GM10266 (cell line): ENCODE results near the gene SMIM38.
A peak's percentile ranks its signal among the peaks of the same experiment; 100 is the strongest.

Source experiments
- DNase-seq: peaks from one replicate; pipeline ENCODE4 v3.0.0; 2012; ENCODE audit errors: extremely low spot score
- TF ChIP-seq, protein P1 (sequence below): IDR thresholded peaks from 2 replicates; pipeline ENCODE4 v1.5.1; 2012; ENCODE audit warnings: mild to moderate bottlenecking, low read depth; ENCODE audit not compliant: control insufficient read depth, insufficient read depth; ENCODE audit errors: missing control alignments

Gene SMIM38

GRCh38 chr11:69116671-69117070, 39.1 kb upstream of the SMIM38 start:
- no peak for DNase-seq
- TF ChIP-seq, protein P1, sequence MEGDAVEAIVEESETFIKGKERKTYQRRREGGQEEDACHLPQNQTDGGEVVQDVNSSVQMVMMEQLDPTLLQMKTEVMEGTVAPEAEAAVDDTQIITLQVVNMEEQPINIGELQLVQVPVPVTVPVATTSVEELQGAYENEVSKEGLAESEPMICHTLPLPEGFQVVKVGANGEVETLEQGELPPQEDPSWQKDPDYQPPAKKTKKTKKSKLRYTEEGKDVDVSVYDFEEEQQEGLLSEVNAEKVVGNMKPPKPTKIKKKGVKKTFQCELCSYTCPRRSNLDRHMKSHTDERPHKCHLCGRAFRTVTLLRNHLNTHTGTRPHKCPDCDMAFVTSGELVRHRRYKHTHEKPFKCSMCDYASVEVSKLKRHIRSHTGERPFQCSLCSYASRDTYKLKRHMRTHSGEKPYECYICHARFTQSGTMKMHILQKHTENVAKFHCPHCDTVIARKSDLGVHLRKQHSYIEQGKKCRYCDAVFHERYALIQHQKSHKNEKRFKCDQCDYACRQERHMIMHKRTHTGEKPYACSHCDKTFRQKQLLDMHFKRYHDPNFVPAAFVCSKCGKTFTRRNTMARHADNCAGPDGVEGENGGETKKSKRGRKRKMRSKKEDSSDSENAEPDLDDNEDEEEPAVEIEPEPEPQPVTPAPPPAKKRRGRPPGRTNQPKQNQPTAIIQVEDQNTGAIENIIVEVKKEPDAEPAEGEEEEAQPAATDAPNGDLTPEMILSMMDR: no peak

GRCh38 chr11:69119190-69119589, 36.5 kb upstream of the SMIM38 start:
- TF ChIP-seq, protein P1: no peak
- DNase-seq: no peak

DNA sequence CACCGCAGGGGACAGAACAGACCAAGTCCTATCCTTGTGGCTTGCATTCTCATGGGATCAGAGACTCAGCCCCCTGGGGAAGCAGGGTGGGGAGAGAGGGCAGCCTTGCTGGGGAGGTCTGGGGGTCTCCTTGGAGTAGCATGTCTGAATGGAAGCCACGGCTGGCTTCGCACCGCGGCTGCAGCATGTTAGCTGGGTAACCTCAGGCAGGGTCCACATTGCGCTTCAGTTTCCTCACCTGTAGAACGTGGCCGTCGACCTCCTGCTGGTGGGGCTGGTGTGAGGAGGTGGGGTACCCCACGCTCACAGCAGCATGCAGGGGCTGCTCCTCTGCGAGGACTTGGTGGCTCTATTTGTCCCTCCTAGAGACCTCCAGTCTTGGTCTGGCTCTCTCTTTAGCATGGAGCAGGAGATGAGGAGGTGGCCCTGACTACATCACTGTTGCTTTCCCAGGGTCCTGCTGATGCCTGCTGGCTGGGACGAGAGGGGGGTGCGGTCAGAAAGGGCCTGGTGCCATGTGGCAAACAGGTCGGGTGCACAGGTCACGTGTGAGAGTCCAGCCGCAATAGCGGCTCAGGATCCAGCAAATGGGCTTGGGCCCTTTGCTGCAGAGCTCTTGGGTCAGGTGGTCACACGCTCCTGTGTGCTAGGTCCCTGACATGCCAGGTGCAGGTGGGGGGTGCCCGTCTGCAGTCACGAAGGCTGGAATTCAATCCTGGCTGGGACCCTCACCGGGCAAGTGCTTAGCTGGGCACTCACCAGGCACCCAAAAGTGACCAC, 35.4 kb upstream of the SMIM38 start:
- DNase-seq: no peak
- TF ChIP-seq, protein P1: no peak

DNA sequence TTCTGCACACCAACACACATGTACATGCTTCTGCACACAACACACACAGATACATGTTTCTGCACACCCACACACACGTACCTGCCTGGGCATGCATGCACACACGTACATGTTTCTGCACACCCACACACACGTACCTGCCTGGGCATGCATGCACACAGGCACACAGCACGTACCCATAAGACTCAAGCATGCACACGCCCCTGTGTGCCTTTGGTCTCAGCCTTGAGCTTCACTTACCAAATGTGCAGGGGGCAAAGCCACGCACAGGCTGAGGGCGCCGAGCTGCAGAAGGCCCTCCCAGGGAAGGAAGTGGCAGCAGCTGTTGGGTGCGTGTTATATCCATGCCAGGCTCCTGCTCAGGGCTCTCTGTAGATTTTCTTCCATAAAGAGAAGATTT, 34.7 kb upstream of the SMIM38 start:
- TF ChIP-seq, protein P1: no peak
- no peak for DNase-seq

DNA sequence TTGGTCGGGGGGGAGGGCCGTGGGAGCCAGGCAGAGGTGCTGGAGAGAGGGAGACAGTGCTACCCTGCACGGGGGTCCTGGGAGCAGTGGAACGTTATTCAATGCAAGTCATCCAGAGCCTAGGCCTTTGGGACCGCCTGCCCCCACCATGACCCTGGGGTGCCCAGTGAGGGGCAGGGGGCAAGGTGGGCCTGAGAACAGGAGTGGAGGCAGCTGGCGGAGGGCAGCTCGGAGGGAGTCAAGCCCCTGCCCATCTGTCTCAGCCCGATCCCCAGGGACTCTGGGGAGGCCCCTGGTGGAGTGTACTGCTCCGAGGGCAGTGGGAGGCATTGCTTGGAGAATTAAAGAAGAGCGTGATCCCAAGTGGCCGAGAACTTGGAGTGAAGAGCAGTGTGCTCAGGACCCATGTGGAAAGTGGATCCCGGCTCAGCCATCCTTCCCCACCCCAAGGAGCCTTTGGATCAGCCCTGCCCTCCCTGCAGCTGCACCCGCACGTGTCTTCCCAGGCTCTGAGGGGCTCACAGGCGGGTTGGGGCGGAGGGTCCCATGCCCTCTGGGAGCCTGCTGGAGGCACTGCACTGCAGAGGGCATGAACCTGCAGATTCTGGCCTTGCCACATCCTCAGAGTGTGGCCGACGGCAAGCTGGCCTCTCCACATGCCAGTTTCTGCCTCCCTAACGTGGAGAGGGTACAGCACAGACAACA, 34.0 kb upstream of the SMIM38 start:
- TF ChIP-seq, protein P1: no peak
- DNase-seq: no peak

- no peak for DNase-seq
- TF ChIP-seq, protein P1: no peak
These were observed 33.5 kb upstream of the SMIM38 start for GRCh38 chr11:69122326-69122629.

DNA sequence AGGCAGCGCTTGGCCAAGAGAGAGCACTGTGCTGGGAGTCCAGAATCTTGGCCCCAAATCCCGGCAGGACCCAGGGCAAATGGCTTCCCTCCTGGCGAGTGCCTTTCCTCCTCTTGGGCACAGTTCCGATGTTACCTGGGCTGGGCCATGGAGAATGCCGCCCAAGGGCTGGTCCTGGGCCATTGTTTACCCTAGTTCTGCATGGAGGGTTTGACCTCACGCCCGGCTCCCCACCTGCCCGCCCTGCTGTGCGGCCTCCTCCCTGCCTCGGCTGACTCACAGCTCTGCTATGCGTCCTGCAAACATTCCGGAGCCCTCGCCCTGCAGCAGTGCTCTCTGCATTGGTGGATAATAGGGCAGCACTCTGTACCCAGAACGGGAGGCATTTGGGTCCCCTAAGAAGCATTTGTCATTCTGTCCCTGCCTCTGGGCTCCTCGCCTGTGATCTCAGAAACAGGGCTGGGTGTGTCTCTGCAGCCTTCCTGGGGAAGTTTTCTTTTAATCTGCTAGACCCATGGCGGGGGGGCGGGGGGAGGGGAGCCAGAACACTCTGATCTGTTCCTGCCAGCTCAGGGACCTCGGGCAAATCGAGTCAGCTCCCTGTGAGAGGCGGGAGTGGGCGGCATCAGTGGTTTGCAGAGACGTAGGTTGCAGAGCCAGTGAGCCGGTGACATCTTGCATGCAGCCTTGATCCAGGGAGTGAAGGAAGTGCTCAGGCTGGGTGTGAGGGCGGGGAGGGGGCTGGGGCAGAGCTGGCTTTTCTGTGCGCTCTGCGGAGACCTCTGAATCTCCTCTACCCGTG, 32.9 kb upstream of the SMIM38 start:
- TF ChIP-seq, protein P1: no peak
- peak; percentile 67 for DNase-seq
